Measurements from ENCODE around the gene KTN1.

Gene KTN1

DNA sequence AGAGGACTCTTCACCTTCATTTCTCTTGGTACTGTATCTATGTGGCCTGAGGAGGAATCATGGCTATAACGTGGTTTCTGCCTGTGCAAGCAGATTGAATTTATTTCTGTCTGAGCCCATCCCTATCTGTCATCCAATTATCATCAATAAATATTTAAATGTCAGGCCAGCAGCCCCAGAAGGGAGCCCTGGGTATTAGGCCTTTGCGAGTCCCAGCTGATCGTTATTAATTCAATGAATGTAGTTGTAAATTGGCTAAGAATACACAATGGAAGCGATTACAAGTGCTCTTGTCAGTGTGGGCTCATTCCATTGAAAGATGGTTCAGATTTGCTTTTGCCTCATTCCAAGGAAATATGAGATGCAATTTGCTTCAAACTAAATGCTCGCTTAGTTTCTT, 142.0 kb downstream of the KTN1 start:
- DNase-seq: no peak

DNA sequence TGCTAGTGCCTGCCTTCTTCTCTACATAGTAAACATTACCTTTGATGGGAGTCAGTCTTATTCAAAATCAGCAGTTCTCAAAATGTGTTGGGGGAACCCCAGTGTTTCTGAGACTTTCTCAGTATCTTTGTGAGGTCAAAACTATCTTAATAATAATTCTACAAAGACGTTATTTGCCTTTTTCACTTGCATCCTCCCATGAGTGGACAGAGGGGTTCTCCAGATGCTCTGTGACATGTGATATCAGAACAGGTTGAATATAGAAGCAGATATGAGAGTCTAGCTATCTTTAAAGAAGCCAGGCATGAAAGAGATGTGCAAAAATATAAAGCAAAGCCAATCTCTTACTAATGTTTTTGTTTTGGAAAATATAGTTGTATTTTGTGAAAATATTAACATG, 144.7 kb downstream of the KTN1 start:
- DNase-seq: no peak

DNA sequence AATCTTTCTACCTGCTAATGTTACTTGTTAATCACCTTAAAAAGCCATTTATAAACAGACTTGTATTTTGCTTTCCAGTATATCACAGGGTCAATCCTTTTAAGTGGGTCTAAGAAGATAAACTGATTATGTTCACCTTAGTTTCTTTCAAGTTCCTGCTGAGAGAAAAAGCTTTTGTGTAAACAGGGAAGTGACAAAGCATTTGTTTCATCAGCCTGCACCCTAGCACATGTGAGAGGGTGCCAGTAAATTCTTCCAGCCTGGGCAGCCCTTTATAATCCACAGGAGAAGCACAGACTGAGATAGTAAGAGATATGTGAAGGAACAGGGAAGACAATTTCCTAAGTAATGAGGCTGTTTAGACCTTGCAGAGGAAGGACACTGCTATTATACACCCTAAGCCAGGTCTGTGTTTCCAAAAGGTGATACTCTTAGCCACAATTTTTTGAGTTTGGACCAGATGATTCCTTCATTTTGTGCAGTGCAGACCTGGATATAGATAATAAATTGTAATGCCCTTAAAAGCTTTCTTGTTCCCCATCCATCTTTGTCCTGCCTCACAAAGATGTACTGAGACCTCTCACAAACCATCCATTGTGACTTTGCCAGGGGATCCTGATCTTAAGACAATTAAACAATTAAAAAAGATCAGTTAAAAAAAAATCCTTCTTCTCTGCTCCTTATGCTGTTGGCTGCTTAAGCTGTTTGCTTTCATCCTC, 150.7 kb downstream of the KTN1 start:
- no peak for DNase-seq

DNA sequence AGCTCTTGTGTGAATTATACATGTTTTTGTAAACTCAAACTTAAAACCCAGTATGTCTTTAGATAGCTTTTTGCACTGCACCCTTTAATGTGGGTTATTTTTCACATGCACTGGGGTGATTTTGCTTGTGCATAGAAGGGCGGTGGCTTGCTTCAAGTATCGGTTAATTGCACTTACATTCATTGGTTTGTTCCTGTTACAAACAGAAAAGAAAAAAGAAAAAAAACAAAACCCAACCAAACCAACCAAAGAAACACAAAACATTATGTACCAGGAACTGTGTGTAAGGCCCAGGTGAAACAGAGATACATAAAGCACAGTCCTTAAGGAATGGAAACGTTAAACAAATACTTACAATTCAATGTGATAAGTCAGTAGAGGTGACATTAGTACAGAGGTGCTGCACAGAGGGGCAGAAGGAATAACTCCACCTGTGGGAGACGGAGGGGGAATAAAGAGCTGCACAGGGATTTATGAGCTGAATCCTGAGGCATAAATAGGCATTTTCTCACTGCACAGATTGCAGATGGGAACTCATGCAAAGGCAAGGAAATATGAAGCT, 151.4 kb downstream of the KTN1 start:
- no peak for DNase-seq

DNA sequence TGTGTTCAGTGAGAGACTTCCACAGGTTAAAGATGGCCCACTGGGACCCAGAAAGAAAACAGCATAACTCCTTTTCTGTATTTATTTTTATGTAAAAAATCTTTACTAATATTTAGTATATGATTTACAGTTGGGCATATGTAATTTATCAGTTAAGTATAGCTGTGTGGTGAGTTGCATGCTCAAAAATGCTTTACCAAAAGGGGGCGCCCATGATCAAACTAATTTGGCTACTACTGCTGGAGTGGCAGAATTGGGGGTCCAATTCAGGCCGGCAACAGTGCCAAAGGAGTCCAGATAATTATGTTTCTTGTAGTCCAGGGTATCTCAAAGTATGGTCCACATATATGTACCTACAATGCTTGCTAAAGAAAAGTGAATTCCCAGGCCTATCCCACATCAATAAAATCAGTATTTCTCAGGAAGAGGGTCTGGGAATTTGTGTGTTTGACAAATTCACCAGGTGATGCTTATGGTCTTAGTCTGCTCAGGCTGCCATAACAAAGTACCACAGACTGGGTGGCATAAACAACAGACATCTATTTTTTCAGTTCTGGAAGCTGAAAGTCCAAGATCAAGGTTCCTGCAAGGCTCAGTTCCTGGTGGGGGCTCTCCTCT, 152.0 kb downstream of the KTN1 start:
- DNase-seq: peak; percentile 75

DNA sequence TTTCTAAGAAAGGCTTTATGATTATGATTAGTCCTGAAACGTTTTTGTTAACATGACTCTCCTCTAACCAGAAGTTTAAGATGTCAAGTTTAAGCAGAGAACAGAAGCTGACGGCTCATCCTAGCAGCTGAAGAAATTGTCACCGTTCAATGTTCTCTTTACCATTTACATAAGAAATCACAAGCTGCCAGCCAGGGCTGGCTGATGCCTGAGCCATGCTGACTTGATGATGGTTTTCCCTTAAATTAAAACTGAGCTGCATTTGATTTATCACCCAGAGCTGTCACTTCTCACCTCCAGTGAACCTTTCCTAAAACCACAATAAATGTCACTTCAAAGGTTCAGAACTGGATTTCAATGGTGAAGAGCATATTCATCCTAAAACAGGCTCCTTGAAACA, 153.6 kb downstream of the KTN1 start:
- DNase-seq: no peak
